NOMO-1 (cell line): ENCODE measurements around the gene USF3.
A peak's percentile ranks its signal among the peaks of the same experiment; 100 is the strongest.

Experiments used
- DNase-seq, 2 experiments: peaks; one replicate each; lab custom pipeline; 2025; ENCODE audit not compliant: unreplicated experiment in 2 of 2; lab: John Stamatoyannopoulos, UW

The USF3 gene

DNA sequence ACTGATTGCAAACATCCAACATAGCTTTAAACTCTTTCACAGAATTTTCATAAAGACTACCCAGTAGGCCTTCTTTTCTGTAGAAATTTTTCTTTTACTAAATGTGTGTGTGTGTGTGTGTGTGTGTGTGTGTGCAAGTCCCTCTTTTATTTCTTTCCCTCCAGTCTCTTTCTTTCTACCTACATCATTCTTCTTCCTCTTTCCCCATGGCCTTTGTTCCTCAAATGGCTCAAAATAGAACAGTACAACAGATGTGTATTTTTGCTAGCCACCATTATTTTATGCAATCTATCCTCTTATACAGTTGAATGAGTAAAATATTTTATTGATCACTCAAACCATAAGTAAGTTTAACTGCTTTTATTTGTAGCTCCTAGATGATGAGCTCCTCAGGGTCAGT, 76.4 kb downstream of the USF3 start:
- DNase-seq, result peak; percentile 49 to 84

DNA sequence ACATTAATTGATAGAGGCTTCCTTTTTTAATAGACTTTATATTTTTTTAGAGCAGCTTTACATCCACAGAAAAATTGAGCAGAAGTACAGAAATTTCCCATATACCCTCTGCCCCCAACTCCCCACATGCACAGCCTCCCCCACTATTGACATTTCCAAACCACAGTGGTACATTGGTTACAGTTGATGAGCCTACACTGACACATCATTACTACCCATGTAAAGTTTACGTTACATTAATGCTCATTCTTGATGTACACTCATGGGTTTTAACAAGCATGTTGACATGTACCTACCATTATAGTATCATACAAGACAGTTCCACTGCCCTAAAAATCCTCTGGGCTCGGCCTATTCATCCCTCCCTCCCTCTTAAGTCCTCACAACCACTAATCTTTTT, 78.7 kb downstream of the USF3 start:
- DNase-seq, result no peak

DNA sequence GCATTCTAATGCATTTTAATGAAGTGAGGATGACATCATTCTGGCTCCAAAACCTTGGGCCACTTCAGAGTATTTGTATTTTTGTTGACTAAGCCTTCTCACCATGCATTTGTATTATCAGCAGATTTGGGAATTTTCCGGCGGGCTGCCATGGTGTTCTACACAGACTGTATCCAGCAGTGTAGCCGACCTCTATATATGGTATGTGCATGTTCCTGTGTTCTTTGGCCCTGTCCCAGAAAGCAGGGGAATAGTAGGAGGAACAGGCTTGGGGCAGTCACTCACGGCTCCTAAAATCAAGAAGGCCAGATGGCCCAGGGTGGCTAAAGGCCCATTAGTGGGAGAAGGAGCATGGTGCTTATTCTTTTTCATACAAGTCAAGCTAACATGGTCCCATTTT, 80.5 kb downstream of the USF3 start:
- DNase-seq, result no peak

DNA sequence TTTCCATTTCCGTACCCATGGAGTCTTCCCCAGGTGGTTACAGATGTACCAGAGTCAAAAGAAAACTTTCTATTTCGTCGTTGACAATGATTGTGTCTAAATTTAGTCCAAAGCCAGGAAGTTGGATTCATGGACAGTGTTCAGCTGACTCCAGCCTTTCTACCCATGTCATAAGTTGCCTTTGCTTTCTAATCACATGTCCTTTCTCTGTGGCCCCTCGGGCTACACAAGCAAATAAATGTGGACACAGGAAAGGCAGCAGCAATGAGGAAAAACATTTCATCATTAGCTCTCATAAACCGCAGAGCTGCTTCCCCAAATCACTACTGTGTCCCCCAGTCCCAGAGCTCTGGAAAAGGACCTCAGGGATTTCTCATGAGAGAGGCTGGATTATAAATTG, 82.0 kb downstream of the USF3 start:
- DNase-seq, result peak; percentile 2 to 25

DNA sequence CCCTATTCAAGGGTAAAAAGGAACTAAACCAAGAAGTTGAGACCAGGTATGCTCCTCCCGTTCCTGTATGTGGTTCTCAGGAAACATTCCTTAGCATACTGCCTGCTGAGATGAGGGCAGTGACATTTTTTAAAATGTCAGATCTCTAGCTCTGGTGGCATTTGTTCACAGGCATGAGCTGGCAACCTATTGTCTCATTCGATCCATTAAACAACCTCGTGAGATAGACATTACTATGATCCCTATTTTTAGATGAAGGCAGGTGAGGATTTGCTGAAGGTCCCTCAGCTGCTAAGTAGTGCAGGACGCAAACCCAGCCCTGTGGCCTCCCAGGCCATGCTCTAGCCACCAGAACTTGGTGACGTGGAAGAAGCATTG, 89.2 kb downstream of the USF3 start:
- DNase-seq, result no peak

DNA sequence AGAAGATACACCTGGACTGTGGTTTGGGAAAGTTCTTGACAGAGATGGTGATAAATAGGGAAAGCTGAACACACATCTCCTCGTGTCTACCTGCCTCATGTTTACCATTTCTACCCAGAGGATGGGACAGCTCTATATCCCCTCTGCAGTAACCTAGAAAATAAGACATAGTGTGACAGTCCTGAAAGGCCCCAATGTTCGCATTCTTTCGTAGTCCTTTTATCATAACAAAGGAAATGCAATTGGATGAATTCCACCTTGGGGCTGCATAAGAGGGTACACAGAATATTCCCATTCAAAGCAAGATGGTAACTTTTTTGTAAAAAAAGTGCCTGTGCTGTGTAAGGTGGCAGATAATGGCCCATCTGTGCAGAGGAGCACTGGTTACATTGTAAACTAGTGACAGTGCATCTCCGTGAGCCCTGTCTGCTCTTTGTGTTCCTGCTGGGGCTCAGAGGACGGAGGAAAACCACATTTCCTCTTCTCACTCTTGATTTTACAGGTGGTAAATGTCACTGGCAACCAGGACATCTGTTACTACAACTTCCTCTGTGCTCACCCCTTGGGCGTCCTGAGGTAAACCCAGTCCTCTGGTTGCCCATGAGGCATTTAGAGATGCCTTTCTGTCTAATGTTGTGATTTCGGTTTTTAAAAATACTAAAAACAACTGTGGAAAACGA, 89.8 kb downstream of the USF3 start:
- DNase-seq, result peak; percentile 19 to 44

DNA sequence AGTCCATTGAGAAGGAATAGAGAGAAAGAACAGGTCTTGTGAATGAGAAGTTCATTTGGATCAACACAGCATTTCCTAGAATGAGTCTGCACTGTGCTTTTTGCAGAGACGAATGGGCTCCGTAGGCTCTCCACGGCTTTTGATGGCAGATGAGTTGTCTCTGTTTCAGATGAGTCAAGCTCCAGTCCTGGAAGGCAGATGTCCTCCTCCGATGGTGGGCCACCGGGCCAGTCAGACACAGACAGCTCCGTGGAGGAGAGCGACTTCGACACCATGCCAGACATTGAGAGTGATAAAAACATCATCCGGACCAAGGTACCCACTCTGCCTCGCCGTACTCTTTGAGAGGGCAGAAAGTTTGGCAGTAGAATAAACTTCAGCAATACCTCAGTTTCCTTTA, 93.6 kb downstream of the USF3 start:
- no peak for DNase-seq

DNA sequence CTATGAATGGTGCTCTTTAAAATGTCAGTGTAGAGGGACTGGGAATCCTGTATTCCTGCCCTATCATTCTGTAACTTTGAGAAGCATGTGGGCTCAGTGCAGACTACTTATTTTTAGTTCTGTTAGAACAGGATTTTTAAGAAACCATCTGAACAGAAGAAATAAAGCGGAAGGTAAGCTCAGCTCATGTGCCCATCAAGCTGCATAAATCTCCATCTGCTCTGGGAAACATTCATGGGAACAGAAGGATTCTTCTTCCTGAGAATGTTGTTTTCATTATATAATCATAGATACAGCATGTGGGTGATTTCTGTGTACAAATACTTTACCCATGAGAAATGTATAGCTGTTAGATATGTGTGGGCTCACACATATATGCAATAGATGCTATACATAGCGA, 94.2 kb downstream of the USF3 start:
- no peak for DNase-seq

DNA sequence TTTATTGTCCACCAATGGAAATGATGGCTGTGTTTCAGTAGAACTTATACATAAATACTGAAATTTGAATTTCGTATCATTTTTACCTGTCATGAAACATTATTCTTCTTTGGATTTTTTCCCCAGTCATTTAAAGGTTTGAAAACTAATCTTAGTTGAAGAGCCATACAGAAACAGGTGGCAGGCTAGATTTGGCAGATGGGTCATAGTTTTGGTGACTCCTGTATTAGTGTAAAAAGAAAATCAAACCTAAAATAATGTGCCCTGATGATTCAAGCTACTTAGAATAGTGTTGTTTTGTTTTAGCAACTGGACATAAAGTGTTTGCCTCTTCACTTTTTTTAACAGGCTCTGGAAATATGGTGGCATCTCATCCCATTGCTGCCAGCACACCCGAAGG, 95.2 kb downstream of the USF3 start:
- no peak for DNase-seq

DNA sequence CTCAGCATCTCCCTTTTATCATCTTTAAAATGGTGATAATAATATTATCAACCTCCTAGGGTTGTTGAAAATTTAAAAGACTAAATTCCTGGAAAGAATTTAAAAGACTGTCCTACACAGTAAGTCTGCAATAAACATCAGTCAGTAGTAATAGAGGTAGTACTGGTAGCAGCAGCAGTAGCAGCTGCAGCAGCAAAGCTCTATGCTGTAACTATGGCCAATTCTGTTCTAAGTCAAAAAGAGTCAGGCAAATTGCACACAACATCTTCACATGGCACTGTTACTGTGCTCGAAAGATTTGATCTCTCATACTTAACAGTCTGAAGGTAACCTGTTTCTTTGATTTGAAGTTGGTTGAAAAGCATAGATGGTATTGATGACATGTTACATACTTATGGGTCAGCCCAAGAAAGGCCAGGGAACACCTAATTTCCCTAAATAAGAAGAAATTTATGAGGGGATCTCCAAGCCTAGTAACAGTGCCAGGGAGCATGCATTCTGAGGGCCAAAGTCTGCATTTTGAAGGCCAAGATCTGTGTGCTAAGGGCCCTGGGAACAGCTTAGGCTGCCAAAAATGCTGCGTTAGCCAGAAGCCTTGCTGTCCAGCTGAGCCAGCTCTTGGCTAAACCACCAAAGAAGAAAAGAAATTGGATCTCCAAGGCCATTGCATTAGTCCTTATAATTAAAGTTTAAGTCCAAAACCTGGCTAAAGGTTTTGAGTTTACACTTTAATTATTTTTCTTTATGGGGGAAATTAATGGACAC, 95.8 kb downstream of the USF3 start:
- DNase-seq, result no peak
